Body of pancreas (tissue), 4 donors: ENCODE results near the gene ATG2A. TPM values are rescaled to one million over a fixed set of nuclear protein-coding genes. Genes with fewer than 3 reads are reported as not detected.
A peak's percentile ranks its signal among the peaks of the same experiment; 100 is the strongest.

Experiments used
- ATAC-seq: fragments of 150-250 bp; one replicate; pipeline ENCODE4 v1.9.1; 2016
- DNase-seq, 4 donors: peaks; one replicate each; pipeline ENCODE4 v3.0.0-alpha.2; 2019
- H3K27ac ChIP-seq, 4 donors: fragments of 200-600 bp; sonication (generic); 1 replicate in 3 of 4; 2 replicates in 1 of 4; pipeline versions ENCODE4 v1.5.1 to v1.6.1; 2016 to 2019; ENCODE audit warnings: mild to moderate bottlenecking in 1 of 4, mixed read lengths in 1 of 4, moderate library complexity in 1 of 4
- H3K27me3 ChIP-seq, 2 donors: fragments of 200-600 bp; sonication (generic); one replicate each; pipeline ENCODE4 v1.6.0; 2016; ENCODE audit warnings: mild to moderate bottlenecking in 1 of 2
- H3K36me3 ChIP-seq, 2 donors: fragments of 200-600 bp; sonication (generic); replicated peaks in 1 of 2; 2 replicates each; pipeline ENCODE4 v1.5.1; 2016; ENCODE audit warnings: low read depth in 2 of 2; ENCODE audit not compliant: insufficient read depth in 1 of 2
- H3K4me1 ChIP-seq: fragments of 200-600 bp; sonication (generic); one replicate; pipeline ENCODE4 v1.6.0; 2016
- H3K4me3 ChIP-seq, 2 donors: fragments of 200-600 bp; sonication (generic); 1 replicate in 1 of 2; 2 replicates in 1 of 2; pipeline ENCODE4 v1.5.1; 2016 to 2019
- H3K9me3 ChIP-seq, 3 donors: fragments of 200-600 bp; sonication (generic); 1 replicate in 2 of 3; 2 replicates in 1 of 3; pipeline ENCODE4 v1.5.1; 2016
- CTCF ChIP-seq, 7 experiments: fragments of 450-650 bp in 4 of 7; fragments of 200-600 bp in 3 of 7; sonication (generic) in 3 of 7; IDR thresholded peaks; one replicate each; pipeline ENCODE4 v1.5.1; 2016 to 2019; ENCODE audit warnings: antibody characterized with exemption in 7 of 7
- POLR2A ChIP-seq, 3 donors: fragments of 450-650 bp; IDR thresholded peaks; one replicate each; pipeline ENCODE4 v1.6.1; 2016; ENCODE audit warnings: antibody characterized with exemption in 3 of 3, mild to moderate bottlenecking in 2 of 3
- WGBS, 2 donors: methylation state at CpG; one replicate each; pipeline ENCODE4 v1.1.5; 2017; 5-methylcytosine and 5-hydroxymethylcytosine counted together
- intact Hi-C: fragments of 100-400 bp; cut with DNase I; formaldehyde crosslinking; loops from one replicate; pipeline ENCODE4 v1.15.1; 2023
- total RNA-seq, 2 donors: library from RNA; depleted of rRNA; stranded (reverse); fragments of >200 nt; gene quantifications; one replicate each; pipeline ENCODE4 v1.1.0, GENCODE V29; 2016

The ATG2A gene
- total RNA-seq, 2 donors from 2014 or later = 16.3 to 34.3 TPM

- ATAC-seq = no peak
- WGBS, 2 donors = 79 to 83% methylated on average over 6 to 9 of the region's 9 CpGs
- intact Hi-C loops = no loop called here
- peaks cover 23% of the 10 kb centered on the region for H3K4me1 ChIP-seq
- no peak for TF ChIP-seq CTCF (IDR thresholded peaks at IDR 0.05)
- no peak for TF ChIP-seq POLR2A (IDR thresholded peaks at IDR 0.05)
- no peak for DNase-seq
- H3K27ac ChIP-seq = peak overlapping the region in 1 of 4 donors; percentile 33
- H3K36me3 ChIP-seq = no peaks in the 10 kb centered on the region
- H3K27me3 ChIP-seq = no peaks in the 10 kb centered on the region
- no peak overlapping the region for H3K4me3 ChIP-seq
- no peaks in the 10 kb centered on the region for H3K9me3 ChIP-seq
Observed at GRCh38 chr11:64862987-64863390, 54.0 kb downstream of the ATG2A start.

- H3K4me3 ChIP-seq = no peak overlapping the region
- no peak for DNase-seq
- peak overlapping the region in 1 of 4 donors; percentile 16 for H3K27ac ChIP-seq
- no peaks in the 10 kb centered on the region for H3K36me3 ChIP-seq
- WGBS, 2 donors = 79 to 83% methylated on average over 6 of the region's 6 CpGs
- intact Hi-C loops = no loop called here
- H3K4me1 ChIP-seq = peaks cover 29% of the 10 kb centered on the region
- ATAC-seq = no peak
- TF ChIP-seq CTCF (IDR thresholded peaks at IDR 0.05) = no peak
- TF ChIP-seq POLR2A (IDR thresholded peaks at IDR 0.05) = no peak
- H3K9me3 ChIP-seq = no peaks in the 10 kb centered on the region
- H3K27me3 ChIP-seq = no peaks in the 10 kb centered on the region
Observed at GRCh38 chr11:64861227-64861975, 55.6 kb downstream of the ATG2A start.

GRCh38 chr11:64859542-64860414 lies 57.2 kb downstream of the ATG2A start:
- WGBS, 2 donors = 88 to 96% methylated on average over 18 to 33 of the region's 33 CpGs
- no peak for TF ChIP-seq CTCF (IDR thresholded peaks at IDR 0.05)
- no peak for TF ChIP-seq POLR2A (IDR thresholded peaks at IDR 0.05)
- Histone ChIP-seq H3K27ac (no peak overlapping the region), H3K9me3 (no peaks in the 10 kb centered on the region), H3K4me1 (peaks cover 39% of the 10 kb centered on the region), H3K36me3 (no peaks in the 10 kb centered on the region), H3K27me3 (no peaks in the 10 kb centered on the region), H3K4me3 (no peak overlapping the region)
- DNase-seq (no peak), ATAC-seq (no peak)
- intact Hi-C loops = no loop called here

GRCh38 chr11:64858467-64859263 lies 58.3 kb downstream of the ATG2A start:
- Histone ChIP-seq H3K27me3 (no peaks in the 10 kb centered on the region), H3K36me3 (no peaks in the 10 kb centered on the region), H3K9me3 (no peaks in the 10 kb centered on the region), H3K27ac (no peak overlapping the region), H3K4me1 (peaks cover 41% of the 10 kb centered on the region), H3K4me3 (no peak overlapping the region)
- 80 to 83% methylated on average over 17 to 19 of the region's 19 CpGs for WGBS, 2 donors
- no peak for ATAC-seq
- intact Hi-C loops = no loop called here
- TF ChIP-seq POLR2A (IDR thresholded peaks at IDR 0.05) (no peak), CTCF (IDR thresholded peaks at IDR 0.05) (no peak)
- DNase-seq = no peak
